Omental fat pad (tissue), 4 donors: ENCODE measurements around the gene PHIP. TPM values are rescaled to one million over a fixed set of nuclear protein-coding genes. Genes with fewer than 3 reads are reported as not detected.

Experiments
- ATAC-seq: fragments of 150-250 bp; one replicate; pipeline ENCODE4 v1.9.1; 2016; ENCODE audit warnings: mild to moderate bottlenecking, moderate library complexity; ENCODE audit not compliant: low FRiP score
- DNase-seq: peaks from one replicate; pipeline ENCODE4 v3.0.0-alpha.2; 2019; ENCODE audit warnings: low spot score
- total RNA-seq, 4 donors: library from RNA; depleted of rRNA; stranded (reverse); fragments of >200 nt; gene quantifications; one replicate each; pipeline ENCODE4 v1.1.0, GENCODE V29; 2016
- TF ChIP-seq, protein P1 (sequence below), 3 donors: fragments of 450-650 bp; IDR thresholded peaks; one replicate each; pipeline ENCODE4 v1.5.1; 2016 to 2017; ENCODE audit warnings: antibody characterized with exemption in 3 of 3, mild to moderate bottlenecking in 3 of 3, moderate library complexity in 2 of 3

Gene PHIP
- total RNA-seq, 4 donors from 2014 or later: 18.0 to 43.3 (median 23.9) TPM

DNA sequence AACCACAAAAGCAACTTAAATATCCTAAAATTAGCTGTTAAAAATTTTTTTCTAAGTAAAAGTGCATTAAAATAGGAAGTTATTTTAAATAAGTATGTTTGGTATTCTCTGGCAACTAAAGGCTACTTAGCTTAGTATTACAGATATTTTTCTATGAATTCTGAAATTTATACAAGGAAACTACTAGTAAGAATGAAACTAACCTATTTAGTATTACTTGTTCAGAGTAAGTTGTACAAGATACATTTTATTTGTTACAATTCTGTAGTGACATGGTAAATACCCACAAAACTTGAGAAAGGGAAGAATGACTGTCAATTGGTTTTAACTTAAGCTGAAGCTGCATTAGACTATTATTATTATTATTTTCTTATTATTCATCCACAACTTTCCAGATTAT is 6.5 kb downstream of the PHIP start:
- TF ChIP-seq, protein P1, sequence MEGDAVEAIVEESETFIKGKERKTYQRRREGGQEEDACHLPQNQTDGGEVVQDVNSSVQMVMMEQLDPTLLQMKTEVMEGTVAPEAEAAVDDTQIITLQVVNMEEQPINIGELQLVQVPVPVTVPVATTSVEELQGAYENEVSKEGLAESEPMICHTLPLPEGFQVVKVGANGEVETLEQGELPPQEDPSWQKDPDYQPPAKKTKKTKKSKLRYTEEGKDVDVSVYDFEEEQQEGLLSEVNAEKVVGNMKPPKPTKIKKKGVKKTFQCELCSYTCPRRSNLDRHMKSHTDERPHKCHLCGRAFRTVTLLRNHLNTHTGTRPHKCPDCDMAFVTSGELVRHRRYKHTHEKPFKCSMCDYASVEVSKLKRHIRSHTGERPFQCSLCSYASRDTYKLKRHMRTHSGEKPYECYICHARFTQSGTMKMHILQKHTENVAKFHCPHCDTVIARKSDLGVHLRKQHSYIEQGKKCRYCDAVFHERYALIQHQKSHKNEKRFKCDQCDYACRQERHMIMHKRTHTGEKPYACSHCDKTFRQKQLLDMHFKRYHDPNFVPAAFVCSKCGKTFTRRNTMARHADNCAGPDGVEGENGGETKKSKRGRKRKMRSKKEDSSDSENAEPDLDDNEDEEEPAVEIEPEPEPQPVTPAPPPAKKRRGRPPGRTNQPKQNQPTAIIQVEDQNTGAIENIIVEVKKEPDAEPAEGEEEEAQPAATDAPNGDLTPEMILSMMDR (IDR thresholded peaks at IDR 0.05): no peak
- DNase-seq (no peak), ATAC-seq (no peak)

DNA sequence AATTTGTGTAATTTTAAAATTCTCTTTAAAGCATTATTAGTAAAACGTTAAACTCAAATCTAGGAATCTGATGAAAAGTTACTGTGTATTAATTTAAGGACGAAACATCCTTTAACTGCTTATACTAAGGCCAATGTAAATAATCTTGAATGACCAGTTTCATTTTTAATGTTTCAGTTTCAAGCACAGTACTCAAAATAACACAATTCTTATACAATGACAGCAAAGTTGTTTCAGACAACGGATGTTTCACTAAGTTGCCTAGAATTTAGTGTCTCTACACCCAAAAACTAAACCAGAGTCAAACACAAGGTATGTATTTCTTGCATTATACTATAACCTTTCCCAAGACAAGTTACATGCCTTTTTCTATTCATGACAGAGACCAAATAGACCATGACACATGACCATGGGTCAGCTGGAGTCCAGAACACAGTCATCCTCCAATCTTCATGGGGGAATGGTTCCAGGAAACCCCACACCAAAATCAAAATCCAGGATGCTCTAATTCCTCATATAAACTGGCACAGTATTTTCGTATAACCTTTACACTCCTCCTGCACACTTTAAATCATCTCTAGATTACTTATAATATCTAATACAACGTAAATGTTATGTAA is 7.7 kb downstream of the PHIP start:
- TF ChIP-seq, protein P1 (IDR thresholded peaks at IDR 0.05): no peak
- ATAC-seq (no peak), DNase-seq (no peak)

- DNase-seq: no peak
- TF ChIP-seq, protein P1 (IDR thresholded peaks at IDR 0.05): no peak
- ATAC-seq: no peak
Measured at GRCh38 chr6:79066828-79067227, 11.2 kb downstream of the PHIP start.

DNA sequence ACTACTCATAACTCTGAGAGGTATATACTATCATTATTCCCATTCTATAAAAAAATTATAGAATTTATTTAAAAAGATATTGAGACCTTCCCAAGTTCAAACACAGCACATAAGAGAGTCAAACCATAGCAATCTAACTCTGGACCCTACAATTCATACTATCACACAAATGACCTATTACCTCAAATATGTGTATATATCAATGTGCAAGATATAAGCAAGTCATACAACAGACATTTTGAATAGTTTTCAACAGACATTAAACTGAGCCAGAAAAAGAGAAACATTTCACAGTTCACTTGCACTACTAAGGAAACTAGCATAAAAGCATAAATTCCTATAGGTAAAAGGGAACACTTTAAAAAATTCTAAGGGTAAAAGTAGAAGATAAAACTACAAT is 11.7 kb downstream of the PHIP start:
- ATAC-seq (no peak), DNase-seq (no peak)
- TF ChIP-seq, protein P1 (IDR thresholded peaks at IDR 0.05): no peak

DNA sequence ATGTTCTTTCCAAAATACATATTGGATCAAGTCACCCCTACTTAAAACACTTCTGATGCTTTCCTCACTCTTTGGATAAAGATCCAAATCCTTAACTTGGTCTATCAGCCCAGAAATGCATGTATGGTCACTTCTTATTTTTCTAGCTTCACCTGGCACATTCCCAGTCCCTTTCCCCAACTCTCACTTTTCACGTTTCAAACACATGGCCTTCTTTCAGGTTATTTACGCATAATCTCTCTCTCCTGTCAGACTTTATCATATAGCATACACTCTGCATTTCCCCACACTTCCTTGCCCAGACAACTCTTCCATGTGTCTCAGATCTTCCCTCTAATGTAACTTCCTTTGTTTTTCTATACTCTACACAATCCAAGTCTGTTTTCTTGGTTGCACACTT is 12.8 kb downstream of the PHIP start:
- TF ChIP-seq, protein P1 (IDR thresholded peaks at IDR 0.05): no peak
- ATAC-seq: no peak
- DNase-seq: no peak

DNA sequence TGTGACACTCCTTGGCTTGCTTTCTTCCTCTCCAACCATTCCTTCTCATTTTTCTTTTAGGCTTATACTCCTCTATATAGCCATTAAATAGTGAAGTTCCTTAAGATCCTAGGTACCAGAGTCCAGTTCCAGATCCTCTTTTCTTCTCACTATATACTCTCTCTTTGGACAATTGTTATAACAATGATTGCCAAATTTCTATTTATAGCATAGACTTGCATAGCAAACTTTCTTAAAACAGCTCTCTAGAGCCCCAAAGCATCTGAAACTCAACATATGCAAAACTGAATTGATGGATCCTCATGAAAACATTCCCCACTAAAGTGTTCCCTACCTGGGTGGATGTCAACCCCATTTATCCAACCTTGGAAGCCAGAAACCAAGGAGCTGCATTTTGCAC is 13.4 kb downstream of the PHIP start:
- DNase-seq (no peak), ATAC-seq (no peak)
- TF ChIP-seq, protein P1 (IDR thresholded peaks at IDR 0.05): no peak

- TF ChIP-seq, protein P1 (IDR thresholded peaks at IDR 0.05): no peak
- ATAC-seq (no peak), DNase-seq (no peak)
Measured at GRCh38 chr6:79062708-79063107, 15.3 kb downstream of the PHIP start.
